ENCODE results near the gene MAD2L1BP.
A peak's percentile ranks its signal among the peaks of the same experiment; 100 is the strongest.
"Not testable (repeated sequence)": the region's sequence is repeated elsewhere in the genome, so short reads cannot be mapped to it uniquely, and the experiment has no call there.

Gene MAD2L1BP

GRCh38 chr6:43630980-43631619 is 4.5 kb upstream of the MAD2L1BP start:
- Mint-ChIP-seq H3K27ac (peak overlapping the region; percentile 97), H3K4me1 (ENCODE audit: low read depth) (peaks cover 64% of the 10 kb centered on the region), H3K9me3 (no peaks in the 10 kb centered on the region), H3K4me3 (peak overlapping the region; percentile 23), H3K36me3 (ENCODE audit: low read depth) (peaks cover 31% of the 10 kb centered on the region), H3K27me3 (no peaks in the 10 kb centered on the region)
- intact Hi-C loops (cut with micrococcal nuclease) = no loop called here

- H3K4me3 Mint-ChIP-seq; H3K27ac Mint-ChIP-seq; intact Hi-C loops (cut with micrococcal nuclease); H3K9me3 Mint-ChIP-seq; H3K27me3 Mint-ChIP-seq: not testable (repeated sequence)
- Mint-ChIP-seq H3K4me1 (ENCODE audit: low read depth) (peaks cover 59% of the 10 kb centered on the region), H3K36me3 (ENCODE audit: low read depth) (peaks cover 40% of the 10 kb centered on the region)
Measured at GRCh38 chr6:43633002-43633401, 2.6 kb upstream of the MAD2L1BP start.

- Mint-ChIP-seq H3K27me3 (no peaks in the 10 kb centered on the region), H3K36me3 (ENCODE audit: low read depth) (peaks cover 43% of the 10 kb centered on the region), H3K27ac (peak overlapping the region; percentile 94), H3K4me3 (no peak overlapping the region), H3K9me3 (no peaks in the 10 kb centered on the region), H3K4me1 (ENCODE audit: low read depth) (peaks cover 62% of the 10 kb centered on the region)
- intact Hi-C loops (cut with micrococcal nuclease) = no loop called here
Measured at GRCh38 chr6:43634702-43635303, 837 bp upstream of the MAD2L1BP start.

GRCh38 chr6:43636308-43636659 is 644 bp downstream of the MAD2L1BP start:
- Mint-ChIP-seq H3K27me3 (no peaks in the 10 kb centered on the region), H3K9me3 (no peaks in the 10 kb centered on the region), H3K4me3 (peak overlapping the region; percentile 99), H3K4me1 (ENCODE audit: low read depth) (peaks cover 57% of the 10 kb centered on the region), H3K27ac (peak overlapping the region; percentile 94), H3K36me3 (ENCODE audit: low read depth) (peaks cover 57% of the 10 kb centered on the region)
- intact Hi-C loops (cut with micrococcal nuclease) = no loop called here

- intact Hi-C loops (cut with micrococcal nuclease) = no loop called here
- Mint-ChIP-seq H3K9me3 (no peaks in the 10 kb centered on the region), H3K27me3 (no peaks in the 10 kb centered on the region), H3K27ac (no peak overlapping the region), H3K4me1 (ENCODE audit: low read depth) (peaks cover 48% of the 10 kb centered on the region), H3K4me3 (no peak overlapping the region), H3K36me3 (ENCODE audit: low read depth) (peaks cover 64% of the 10 kb centered on the region)
Measured at GRCh38 chr6:43639984-43640800, 4.6 kb downstream of the MAD2L1BP start.

GRCh38 chr6:43644940-43645612 is 9.4 kb downstream of the MAD2L1BP start, which contains the start of gene RSPH9:
TSS of gene RSPH9 (plus strand) at chr6:43645036. CDS start at chr6:43645099, 63 bp downstream.
- Mint-ChIP-seq H3K27ac (no peak within 1 kb of the TSS), H3K36me3 (ENCODE audit: low read depth) (peaks cover 19% of the 10 kb centered on the region), H3K4me3 (peak within 1 kb of the TSS; percentile 74), H3K9me3 (no peaks in the 10 kb centered on the region), H3K4me1 (ENCODE audit: low read depth) (peaks cover 28% of the 10 kb centered on the region), H3K27me3 (peaks cover 12% of the 10 kb centered on the region)
- intact Hi-C loops (cut with micrococcal nuclease) = no loop called here

GRCh38 chr6:43645613-43645964 is 9.9 kb downstream of the MAD2L1BP start:
- intact Hi-C loops (cut with micrococcal nuclease) = no loop called here
- no peak overlapping the region for H3K27ac Mint-ChIP-seq
- H3K27me3 Mint-ChIP-seq = peaks cover 15% of the 10 kb centered on the region
- peaks cover 13% of the 10 kb centered on the region for H3K36me3 Mint-ChIP-seq (ENCODE audit: low read depth)
- H3K4me1 Mint-ChIP-seq (ENCODE audit: low read depth) = peaks cover 23% of the 10 kb centered on the region
- H3K4me3 Mint-ChIP-seq = peak overlapping the region; percentile 74
- no peaks in the 10 kb centered on the region for H3K9me3 Mint-ChIP-seq

GRCh38 chr6:43647613-43648012 is 12.0 kb downstream of the MAD2L1BP start:
- Mint-ChIP-seq H3K4me3 (no peak overlapping the region), H3K4me1 (ENCODE audit: low read depth) (peaks cover 17% of the 10 kb centered on the region), H3K27ac (no peak overlapping the region), H3K36me3 (ENCODE audit: low read depth) (no peaks in the 10 kb centered on the region), H3K27me3 (peaks cover 18% of the 10 kb centered on the region), H3K9me3 (no peaks in the 10 kb centered on the region)
- intact Hi-C loops (cut with micrococcal nuclease) = no loop called here

GRCh38 chr6:43648248-43648647 is 12.6 kb downstream of the MAD2L1BP start:
- intact Hi-C loops (cut with micrococcal nuclease) = no loop called here
- Mint-ChIP-seq H3K4me1 (ENCODE audit: low read depth) (peaks cover 17% of the 10 kb centered on the region), H3K9me3 (no peaks in the 10 kb centered on the region), H3K27me3 (peaks cover 18% of the 10 kb centered on the region), H3K4me3 (no peak overlapping the region), H3K36me3 (ENCODE audit: low read depth) (no peaks in the 10 kb centered on the region), H3K27ac (no peak overlapping the region)

GRCh38 chr6:43652822-43653221 is 17.2 kb downstream of the MAD2L1BP start:
- intact Hi-C loops (cut with micrococcal nuclease); H3K4me1 Mint-ChIP-seq (ENCODE audit: low read depth); H3K4me3 Mint-ChIP-seq; H3K9me3 Mint-ChIP-seq; H3K36me3 Mint-ChIP-seq (ENCODE audit: low read depth); H3K27ac Mint-ChIP-seq: not testable (repeated sequence)
- peaks cover 21% of the 10 kb centered on the region for H3K27me3 Mint-ChIP-seq

GRCh38 chr6:43657221-43657802 is 21.7 kb downstream of the MAD2L1BP start:
- Mint-ChIP-seq H3K4me3 (no peak overlapping the region), H3K27ac (no peak overlapping the region), H3K4me1 (ENCODE audit: low read depth) (no peaks in the 10 kb centered on the region), H3K9me3 (no peaks in the 10 kb centered on the region), H3K27me3 (peaks cover 7% of the 10 kb centered on the region), H3K36me3 (ENCODE audit: low read depth) (no peaks in the 10 kb centered on the region)
- intact Hi-C loops (cut with micrococcal nuclease) = no loop called here

GRCh38 chr6:43658161-43658560 is 22.5 kb downstream of the MAD2L1BP start:
- peaks cover 7% of the 10 kb centered on the region for H3K27me3 Mint-ChIP-seq
- H3K27ac Mint-ChIP-seq = no peak overlapping the region
- H3K9me3 Mint-ChIP-seq = no peaks in the 10 kb centered on the region
- intact Hi-C loops (cut with micrococcal nuclease) = no loop called here
- H3K4me3 Mint-ChIP-seq = no peak overlapping the region
- no peaks in the 10 kb centered on the region for H3K36me3 Mint-ChIP-seq (ENCODE audit: low read depth)
- no peaks in the 10 kb centered on the region for H3K4me1 Mint-ChIP-seq (ENCODE audit: low read depth)

- H3K36me3 Mint-ChIP-seq (ENCODE audit: low read depth); intact Hi-C loops (cut with micrococcal nuclease); H3K4me1 Mint-ChIP-seq (ENCODE audit: low read depth); H3K27ac Mint-ChIP-seq; H3K4me3 Mint-ChIP-seq; H3K9me3 Mint-ChIP-seq: not testable (repeated sequence)
- H3K27me3 Mint-ChIP-seq = peaks cover 23% of the 10 kb centered on the region
Measured at GRCh38 chr6:43662948-43663347, 27.3 kb downstream of the MAD2L1BP start.

All from dendritic cell treated with granulocyte-macrophage colony-stimulating factor and Interleukin-4, amounts not matched to agents 40 ng/mL and 50 ng/mL, for 4 days (primary cell).